ENCODE data around the gene TRAPPC3. TPM values are rescaled to one million over a fixed set of nuclear protein-coding genes. Genes with fewer than 3 reads are reported as not detected.

Gene TRAPPC3
- total RNA-seq, 1 experiment from 2014 or later: 52.7 TPM

DNA sequence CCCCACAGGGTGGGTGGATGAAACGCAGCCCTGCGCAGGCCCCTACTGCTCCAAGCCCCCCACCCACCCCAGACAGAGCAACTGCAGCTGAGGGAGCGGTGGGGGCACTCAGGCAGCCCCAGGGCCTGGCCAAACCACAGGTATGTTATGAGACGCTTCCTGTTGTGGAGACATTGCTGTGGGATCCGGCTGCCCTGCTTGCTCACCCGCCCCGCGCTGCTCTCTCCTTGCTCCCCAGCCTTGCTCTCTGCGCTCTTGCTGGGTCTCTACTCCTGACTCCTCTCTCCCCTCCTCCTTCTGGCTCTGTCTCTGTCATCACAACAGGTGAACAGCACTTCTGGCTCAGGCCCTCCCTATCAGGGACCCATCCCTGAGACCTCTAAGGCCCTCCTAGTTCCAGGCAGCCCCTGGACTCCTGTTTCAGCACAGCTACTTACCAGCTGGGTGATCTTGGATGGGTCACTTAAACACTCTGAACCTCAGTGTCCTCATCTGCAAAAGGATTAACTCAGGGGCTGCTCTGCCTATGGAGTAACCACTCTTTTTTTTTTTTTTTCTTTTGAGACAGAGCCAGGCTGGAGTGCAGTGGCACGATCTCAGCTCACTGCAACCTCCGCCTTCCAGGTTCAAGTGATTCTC lies 40.1 kb downstream of the TRAPPC3 start:
- H3K4me2 ChIP-seq (ENCODE audit: insufficient read depth, insufficient read length, low read length): no peak overlapping the region

More for the DNA sequence above, 40.1 kb downstream of the TRAPPC3 start:
- no peak overlapping the region for H4K5ac ChIP-seq (ENCODE audit: insufficient read length, low read depth, low read length)
- no peak overlapping the region for H3K56ac ChIP-seq (ENCODE audit: insufficient read length, low read depth, low read length)
- H2BK5ac ChIP-seq (ENCODE audit: insufficient read length, low read length): no peak overlapping the region
- no peaks in the 10 kb centered on the region for H3K27me3 ChIP-seq (ENCODE audit: insufficient read depth, low read length)
- H3K4ac ChIP-seq (ENCODE audit: low read depth, low read length): no peak overlapping the region
- no peak overlapping the region for H3K14ac ChIP-seq (ENCODE audit: insufficient read depth, low read length)
- no peaks in the 10 kb centered on the region for H3K79me1 ChIP-seq (ENCODE audit: insufficient read depth, low read depth, low read length, poor library complexity, severe bottlenecking)
- H3K23ac ChIP-seq (ENCODE audit: insufficient read length, low read depth, low read length): no peak overlapping the region
- H3K4me1 Mint-ChIP-seq: peaks cover 0 to 6% of the 10 kb centered on the region in 2 experiments; a peak in 3 of 4 replicates
- H3K18ac ChIP-seq (ENCODE audit: insufficient read length, low read depth, low read length): no peak overlapping the region
- H3T11ph ChIP-seq (ENCODE audit: low read length): no peak overlapping the region
- no peaks in the 10 kb centered on the region for H4K20me1 ChIP-seq (ENCODE audit: control insufficient read depth, insufficient read depth, insufficient read length)
- no peak overlapping the region for H3K9ac ChIP-seq (ENCODE audit: extremely low read depth, insufficient read length, low read length)
- no peaks in the 10 kb centered on the region for H3K23me2 ChIP-seq (ENCODE audit: insufficient read length, low read depth, low read length, poor library complexity, severe bottlenecking)
- no peak overlapping the region for H2AFZ ChIP-seq (ENCODE audit: low read length)
- H2BK12ac ChIP-seq (ENCODE audit: insufficient read length, low read depth, low read length): no peak overlapping the region
- no peak overlapping the region for H2BK20ac ChIP-seq (ENCODE audit: low read depth, low read length, poor library complexity, severe bottlenecking)
- no peak overlapping the region for H2AK5ac ChIP-seq (ENCODE audit: insufficient read length, low read length)
- no CpG with 5 or more reads among the region's 11 CpGs for WGBS (ENCODE audit: extremely low coverage, insufficient read length, low lambda C conversion rate)
- no peaks in the 10 kb centered on the region for H3K79me2 ChIP-seq (ENCODE audit: insufficient read depth, low read length)
- no peak for DNase-seq
- no peak overlapping the region for H3K27ac ChIP-seq (ENCODE audit: insufficient read length, low read depth, low read length)
- H3K9me3 Mint-ChIP-seq: no peaks in the 10 kb centered on the region
- peak overlapping the region in 2 of 3 experiments; percentile 28 to 75; a peak in 2 of 7 replicates for H3K27ac Mint-ChIP-seq
- no peak overlapping the region for H4K91ac ChIP-seq (ENCODE audit: insufficient read length, low read depth, low read length)
- no peaks in the 10 kb centered on the region for H3K4me1 ChIP-seq (ENCODE audit: insufficient read depth, low read length)
- H2BK15ac ChIP-seq (ENCODE audit: low read depth, low read length): no peak overlapping the region
- H4K8ac ChIP-seq (replicated peaks; ENCODE audit: insufficient read length, low read depth, low read length): no peak overlapping the region
- H3K4me3 Mint-ChIP-seq: no peak overlapping the region
- no peaks in the 10 kb centered on the region; the same call in none of the 2 replicates for H3K27me3 Mint-ChIP-seq (ENCODE audit: low read depth)
- H2BK120ac ChIP-seq (ENCODE audit: low read depth, low read length, poor library complexity, severe bottlenecking): no peak overlapping the region
- no peaks in the 10 kb centered on the region; a peak in 1 of 7 replicates for H3K36me3 Mint-ChIP-seq (ENCODE audit: insufficient read depth in 1 of 3, low read depth in 3 of 3)
- H3K9me3 ChIP-seq (ENCODE audit: control insufficient read depth, low read depth, low read length): no peaks in the 10 kb centered on the region
- TF ChIP-seq CTCF (conservative IDR thresholded peaks at IDR 0.05): no peak
